ENCODE data around the gene CDKAL1.
"Not testable (repeated sequence)": the region's sequence is repeated elsewhere in the genome, so short reads cannot be mapped to it uniquely, and the experiment has no call there.

The CDKAL1 gene

DNA sequence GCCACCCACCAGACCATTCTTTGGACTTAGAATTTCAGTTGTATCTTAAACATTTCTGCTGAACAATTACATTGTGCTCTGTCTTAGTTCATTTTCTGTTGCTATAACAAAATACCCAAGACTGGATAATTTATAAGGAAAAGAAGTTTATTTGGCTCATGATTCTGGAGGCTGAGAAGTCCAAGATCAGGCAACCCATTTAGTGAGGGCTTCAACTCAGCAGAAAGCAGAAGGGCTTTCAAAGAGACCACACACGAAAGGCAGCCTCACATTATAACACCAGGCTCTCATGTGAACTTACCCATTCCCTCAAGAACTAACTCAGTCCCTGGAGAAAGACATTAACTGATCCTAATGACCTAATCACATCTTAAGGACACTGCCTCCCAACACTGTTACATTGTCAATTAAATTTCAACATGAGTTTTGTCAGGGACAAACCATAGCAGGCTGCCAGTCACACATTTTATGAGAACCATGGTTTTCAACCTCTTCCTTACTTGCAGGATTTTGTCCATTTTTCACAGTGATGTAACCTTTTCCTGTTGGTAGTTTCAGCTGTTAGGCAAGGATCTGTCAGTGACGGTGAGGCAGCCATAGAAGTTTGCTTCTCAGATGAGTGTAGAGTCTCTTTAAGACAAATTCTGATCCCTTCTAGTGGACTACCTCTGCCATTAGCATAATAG is 659.7 kb downstream of the CDKAL1 start:
- no peak for DNase-seq

DNA sequence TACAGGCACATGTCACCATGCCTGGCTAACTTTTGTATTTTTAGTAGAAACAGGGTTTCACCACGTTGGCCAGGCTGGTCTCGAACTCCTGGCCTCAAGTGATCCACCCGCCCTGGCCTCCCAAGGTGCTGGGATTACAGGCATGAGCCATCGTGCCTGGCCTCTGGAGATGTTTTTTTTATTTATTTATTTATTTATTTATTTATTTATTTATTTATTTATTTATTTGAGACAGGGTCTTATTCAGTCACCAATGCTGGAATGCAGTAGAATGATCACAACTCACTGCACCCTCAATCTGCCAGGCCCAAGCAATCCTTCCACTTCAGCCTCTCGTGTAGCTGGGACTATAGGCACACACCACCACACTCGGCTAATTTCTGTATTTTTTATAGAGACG is 661.0 kb downstream of the CDKAL1 start:
- DNase-seq, result not testable (repeated sequence)

DNA sequence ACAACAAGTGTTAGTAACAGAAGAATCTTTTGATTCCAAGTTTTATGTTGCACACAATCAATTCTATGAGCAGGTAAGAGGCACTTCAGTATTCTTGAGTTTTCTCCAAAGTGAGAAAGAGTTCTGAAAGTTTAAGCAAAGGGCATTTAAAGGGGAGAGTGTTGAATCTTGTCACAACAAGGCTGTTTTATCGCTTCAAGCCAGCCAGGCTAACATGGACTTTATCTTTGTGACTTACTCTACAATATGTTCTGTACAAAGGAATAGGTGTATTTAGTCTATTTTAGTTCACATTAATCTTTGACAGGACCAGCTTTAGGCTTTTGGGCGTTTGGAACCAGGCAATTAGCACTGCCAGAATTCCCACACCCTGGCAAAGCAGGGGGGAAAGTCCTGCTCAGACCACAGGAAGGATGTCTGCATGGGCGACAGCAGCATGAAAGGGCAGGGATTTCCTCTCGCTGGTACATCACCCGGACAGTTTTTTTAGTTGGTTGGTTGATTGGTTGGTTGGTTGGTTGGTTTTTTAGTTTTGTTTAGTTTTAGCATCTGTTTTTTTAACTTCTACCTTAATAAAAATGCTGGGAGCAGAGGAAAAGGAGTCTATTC is 663.9 kb downstream of the CDKAL1 start:
- no peak for DNase-seq

DNA sequence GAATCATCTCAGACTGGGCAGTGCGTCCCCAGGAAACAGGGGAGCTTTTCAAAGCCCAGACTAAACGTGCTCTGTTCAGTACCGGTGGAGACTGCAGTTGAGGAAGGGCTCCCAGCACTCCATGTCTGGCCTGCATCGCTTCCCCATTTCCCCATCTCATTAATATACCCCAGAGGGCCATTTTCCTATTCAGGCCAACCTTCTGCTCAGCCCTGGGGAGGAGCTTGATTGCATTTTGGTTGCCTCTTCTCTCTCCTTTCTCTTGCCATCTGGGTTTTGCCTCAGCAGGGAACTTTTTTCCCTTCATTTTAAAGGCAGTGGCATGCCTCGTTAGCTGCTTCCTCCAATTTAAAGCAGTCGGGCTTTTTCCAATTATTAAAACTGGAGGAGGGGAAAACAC is 665.0 kb downstream of the CDKAL1 start:
- DNase-seq, result no peak

DNA sequence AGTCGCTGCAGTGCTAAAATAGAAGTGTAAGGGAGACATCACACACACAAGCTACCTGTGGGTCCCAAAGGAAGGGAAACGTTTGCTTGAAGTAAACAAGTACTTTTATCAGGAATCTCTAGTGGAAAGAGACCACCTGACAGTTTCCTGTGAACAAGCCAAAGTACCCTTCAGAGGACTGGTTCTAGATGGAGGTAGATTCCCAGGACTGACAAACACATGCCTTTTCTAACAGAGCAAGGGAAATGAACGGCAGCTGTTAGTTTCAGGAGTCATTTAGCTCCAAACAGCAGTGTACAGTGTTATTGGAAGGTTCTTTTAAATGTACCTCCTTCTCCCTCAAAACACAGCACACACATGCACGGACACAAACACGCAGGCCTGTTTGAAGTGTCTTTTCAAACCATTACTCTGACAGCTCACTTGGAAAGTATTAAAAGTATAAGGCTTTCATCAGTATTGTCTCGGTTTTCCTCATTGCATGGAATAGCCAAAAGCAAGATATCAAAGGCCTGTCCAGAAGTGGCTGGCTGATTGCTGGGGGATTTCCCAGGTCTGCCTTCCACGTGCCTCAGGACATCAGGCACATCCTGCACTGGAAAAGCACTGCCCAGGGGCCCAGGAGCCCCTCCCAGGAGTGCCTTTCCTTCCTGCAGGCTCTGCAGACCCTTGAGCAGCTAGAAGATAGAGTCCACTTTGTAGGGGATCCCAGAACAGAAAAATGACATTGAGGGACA is 666.0 kb downstream of the CDKAL1 start:
- DNase-seq, result no peak

DNA sequence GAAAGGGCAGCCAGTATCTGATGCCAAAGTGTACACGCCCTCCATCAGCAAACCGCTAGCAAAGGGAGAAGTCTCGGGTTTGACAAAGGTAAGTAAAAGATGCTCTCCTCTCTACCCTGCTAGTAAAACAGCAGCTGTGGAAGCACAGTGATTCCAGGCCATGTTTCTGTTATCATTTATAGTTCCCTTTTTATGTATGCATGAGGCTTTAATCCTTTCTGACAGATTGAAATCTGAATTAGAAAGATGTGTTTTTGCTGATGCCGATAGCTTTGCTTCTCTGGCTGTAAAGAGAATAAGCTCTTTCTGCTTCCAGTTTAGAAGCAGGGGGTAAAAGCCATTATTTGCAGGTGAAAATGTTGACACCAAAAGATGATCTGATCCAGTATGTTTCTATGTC is 666.9 kb downstream of the CDKAL1 start:
- DNase-seq, result no peak

DNA sequence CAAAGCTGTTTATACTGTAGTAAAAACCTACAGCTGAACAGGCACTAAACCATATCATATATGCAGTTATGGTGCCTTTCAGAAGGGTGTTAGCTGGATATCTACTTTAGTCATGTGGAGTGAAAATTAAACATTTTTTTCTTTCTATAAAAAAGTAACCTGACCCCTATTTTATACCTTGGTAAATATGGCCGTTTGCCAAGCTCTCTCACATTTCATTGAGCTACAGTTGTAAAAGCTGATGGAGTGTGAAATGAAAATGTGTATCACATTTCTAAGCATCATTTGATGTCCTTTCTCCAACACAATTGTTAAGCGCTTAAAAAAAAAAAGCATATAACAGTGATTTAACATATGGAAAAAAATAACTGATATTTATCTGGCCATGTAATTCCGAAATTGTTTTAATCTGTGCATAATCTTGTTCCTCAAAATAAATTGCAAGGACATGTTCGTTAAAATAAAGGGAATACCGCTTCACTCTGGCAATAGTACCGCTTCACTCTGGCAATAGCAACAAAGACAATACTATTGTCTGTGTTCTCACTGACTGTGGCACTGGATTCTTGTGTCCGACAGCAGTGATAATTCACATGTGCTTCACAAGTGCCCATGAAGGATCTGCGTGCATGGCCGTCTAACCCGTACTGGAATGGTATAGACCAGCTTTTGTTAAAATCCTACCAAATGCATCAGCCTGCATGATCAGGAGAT is 667.5 kb downstream of the CDKAL1 start:
- DNase-seq, result no peak

DNA sequence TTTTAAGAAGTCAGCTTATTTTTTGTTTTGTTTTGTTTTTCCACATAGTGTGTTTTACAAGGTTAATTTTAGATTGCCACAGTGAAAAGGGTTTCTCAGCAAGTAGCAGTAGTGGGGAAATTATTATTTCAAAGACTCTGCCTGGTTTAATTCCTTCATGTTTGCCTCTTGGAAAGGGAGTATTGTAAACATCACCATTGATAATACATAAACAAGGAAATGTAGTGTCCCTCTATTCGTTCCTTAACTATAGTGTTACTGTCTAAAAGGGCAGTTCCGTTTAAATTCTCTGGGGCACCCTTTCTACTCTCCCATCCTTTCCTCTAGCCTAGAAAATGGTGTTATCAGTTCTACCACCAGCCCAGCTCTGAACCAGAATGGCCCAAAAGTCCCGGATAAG is 668.3 kb downstream of the CDKAL1 start:
- DNase-seq, result no peak

DNA sequence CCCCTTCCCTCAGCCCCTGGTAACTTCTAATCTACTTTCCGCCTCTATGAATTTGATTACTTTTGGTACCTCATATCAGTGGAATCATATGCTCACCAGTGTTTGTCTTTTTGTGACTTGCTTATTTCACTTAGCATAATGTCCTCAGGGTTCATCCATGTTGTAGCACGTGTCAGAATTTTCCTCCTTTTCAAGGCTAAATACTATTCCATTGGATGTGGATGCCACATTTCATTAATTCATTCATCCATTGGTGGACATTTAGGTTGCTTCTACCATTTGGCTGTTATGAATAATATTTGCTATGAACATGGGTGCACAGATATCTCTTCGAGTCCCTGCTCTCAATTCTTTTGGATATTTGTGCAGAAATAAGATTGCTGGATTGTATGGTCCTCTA is 670.7 kb downstream of the CDKAL1 start:
- no peak for DNase-seq

DNA sequence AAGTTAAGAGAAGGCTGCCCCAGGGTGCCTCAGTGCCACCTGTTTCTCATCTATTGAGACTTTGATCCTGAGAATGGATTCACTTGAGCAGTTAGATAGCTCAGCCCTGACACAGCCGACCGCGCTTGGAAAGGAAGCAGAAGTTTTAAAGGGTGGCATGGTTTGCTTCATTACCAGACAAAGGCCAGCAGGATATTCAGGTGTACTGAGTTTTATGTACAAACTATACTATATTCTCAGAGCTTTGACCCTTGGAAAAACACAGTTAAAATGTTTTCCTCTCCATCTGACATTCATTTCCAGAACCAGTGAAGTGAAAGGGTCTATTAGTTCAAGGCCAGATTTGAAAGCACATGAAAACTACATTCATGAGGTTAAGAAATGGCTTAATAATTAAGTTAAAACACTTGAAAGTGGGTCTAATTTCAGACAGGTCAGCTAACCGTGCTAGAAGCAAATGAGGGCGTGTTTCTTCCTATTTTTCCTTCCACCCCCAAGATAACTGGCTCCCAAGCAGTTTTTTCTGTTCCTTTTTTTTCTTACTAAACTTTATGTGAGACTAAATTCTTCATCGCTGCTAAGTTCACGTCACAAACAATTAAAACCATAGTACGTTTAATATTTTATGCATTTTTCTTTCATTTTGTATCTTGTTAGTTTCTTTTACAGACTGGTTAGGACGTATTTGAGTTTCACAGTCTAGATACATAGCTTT is 674.0 kb downstream of the CDKAL1 start:
- no peak for DNase-seq

DNA sequence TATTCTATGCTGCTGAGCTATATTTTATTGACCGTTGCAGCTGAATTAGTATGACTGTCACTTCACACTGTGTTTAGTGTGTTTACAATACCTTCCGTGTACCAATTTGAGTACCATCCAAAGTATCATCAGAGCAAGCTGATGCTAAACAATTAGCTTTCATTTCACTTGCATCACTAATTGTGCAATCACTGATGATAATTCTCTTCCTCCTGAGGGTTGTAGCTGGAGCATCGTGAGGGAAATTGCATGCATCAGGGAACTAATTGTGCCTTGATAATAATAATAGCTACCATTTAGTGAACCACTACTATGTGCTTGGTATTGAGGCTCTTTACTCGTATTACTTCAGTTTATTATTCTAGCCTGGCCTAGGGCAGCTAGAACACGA is 674.5 kb downstream of the CDKAL1 start:
- no peak for DNase-seq

DNA sequence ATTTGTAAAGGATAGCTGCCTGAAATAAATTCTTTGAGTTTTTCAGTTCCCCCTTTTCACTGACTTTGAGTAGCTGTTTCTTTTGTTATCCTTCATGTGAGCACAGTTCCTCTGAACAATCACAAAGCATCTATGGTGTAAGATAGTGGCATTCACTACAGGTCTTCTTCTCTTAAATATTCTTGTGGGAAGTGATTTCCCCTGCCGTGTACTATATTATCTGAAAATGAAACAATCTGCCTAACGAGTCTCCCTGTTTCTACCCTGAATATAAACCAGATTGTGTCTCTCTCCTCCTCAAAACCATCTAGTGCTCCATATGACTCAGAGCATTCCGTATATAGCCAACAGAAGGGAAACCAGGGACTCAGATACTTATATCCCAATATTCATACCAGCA is 679.2 kb downstream of the CDKAL1 start:
- DNase-seq, result no peak

DNA sequence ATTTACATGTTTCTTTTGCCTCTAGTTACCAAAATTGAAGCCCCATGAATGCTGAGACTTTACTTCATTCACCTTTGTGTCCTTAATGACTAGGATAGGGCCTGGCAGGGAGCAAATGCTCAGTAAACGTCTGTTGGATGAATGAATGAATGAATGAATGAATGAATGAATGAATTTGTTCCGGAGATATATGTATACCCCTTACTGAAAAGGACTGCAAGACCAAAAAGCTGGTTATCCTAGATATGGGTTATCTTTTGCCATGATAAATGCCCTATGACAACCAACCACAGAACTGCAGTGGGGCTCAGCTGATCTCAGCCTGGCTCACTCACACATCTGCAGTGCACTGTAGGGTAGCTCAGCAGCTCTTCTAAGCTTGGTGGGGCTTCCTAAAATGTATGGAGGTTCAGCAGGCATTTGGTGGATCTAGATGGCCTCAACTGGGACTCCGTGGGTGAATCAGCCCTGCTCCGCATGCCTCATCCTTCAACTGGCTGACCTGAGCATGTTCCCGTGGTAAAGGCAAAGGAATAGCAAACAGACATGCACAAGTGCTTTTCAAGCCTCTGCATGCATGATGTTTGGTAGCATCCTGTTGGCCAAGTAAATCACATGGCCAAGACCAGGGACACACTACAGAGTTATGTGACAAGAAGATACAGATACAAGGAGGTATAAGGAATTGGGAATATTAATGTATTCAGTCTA is 680.6 kb downstream of the CDKAL1 start:
- no peak for DNase-seq

DNA sequence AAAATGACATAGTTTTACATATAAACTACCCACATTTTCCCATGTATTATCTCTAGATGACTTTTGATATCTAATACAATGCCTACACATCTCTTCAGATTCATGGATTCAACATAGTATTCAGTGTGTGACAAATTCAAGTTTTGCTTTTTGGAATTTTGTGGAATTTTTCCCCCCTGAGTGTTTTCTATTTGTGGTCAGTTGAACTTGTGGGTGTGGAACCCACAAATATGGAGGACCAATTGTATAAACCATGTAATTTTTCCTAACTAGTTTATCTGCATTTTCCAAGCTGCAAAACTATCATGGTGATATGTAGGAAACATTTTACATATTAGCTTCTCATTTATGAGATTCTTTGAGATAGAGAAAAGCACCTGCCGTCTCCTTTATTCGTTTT is 685.0 kb downstream of the CDKAL1 start:
- no peak for DNase-seq

DNA sequence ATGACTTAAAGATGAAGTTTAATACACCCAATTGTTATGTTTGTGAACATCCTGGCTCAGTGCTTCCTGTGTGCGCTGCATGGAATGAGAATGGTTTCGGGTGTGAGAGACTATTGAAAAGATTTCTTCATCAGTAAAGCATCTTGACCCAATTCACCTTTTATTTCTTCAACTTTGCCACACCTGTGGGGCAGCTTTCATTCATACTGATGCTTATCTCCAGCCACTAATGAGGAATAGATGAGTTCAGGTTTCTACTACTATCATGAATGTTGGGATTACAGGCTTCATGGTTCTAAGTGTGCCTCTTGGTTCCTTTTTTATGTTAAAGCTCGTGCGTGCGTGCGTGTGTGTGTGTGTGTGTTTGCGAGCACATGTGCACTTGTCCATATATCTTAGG is 685.6 kb downstream of the CDKAL1 start:
- no peak for DNase-seq

DNA sequence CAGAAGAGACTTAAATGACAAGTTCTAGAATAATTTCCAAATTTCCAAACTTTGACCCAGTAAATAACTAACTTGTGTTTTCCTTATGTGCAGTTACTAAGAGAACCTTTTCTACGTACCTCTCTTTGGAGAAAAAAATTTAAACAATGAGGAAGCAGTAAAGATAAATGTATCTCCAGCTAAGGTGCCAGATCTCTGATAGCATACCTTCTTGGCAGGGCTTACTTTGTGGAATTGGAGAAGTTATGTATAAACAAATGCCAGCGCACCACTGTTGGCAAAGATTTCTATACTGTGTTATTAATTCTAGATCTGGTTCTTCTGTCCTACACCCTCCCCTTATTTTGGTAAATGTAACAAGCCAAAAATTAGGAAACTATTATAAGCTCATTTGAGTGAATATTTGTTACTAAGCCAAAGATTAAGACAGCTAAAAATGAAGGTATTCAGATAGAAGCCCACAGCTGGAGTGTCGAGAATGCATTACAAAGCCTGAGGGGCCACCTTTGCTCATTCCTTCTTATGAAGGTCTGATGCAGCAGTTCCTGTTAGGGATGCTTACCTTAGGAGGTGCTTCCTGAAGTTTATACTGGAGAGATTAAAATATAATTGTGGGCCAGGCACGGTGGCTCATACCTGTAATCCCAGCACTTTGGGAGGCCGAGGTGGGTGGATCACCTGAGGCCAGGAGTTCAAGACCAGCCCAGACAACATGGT is 686.2 kb downstream of the CDKAL1 start:
- no peak for DNase-seq

DNA sequence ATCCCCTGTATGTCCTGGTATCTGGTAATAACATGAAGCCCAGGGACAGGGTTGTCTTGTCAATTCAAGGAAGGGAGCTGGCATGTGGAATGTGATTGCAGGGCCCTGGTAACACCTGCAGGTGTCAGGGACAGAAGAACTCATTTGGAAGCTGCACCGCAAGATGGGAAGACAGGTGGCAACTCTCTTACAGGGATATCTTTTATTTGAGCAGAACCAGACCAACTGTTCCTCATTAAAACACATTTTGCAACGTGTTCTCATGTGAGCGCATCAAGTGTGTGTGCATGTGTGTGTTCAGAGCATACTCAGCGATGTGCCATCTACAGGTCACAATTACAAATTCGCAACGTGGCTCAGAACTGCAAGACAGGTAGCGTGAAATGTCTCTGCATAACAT is 688.4 kb downstream of the CDKAL1 start:
- DNase-seq, result no peak

DNA sequence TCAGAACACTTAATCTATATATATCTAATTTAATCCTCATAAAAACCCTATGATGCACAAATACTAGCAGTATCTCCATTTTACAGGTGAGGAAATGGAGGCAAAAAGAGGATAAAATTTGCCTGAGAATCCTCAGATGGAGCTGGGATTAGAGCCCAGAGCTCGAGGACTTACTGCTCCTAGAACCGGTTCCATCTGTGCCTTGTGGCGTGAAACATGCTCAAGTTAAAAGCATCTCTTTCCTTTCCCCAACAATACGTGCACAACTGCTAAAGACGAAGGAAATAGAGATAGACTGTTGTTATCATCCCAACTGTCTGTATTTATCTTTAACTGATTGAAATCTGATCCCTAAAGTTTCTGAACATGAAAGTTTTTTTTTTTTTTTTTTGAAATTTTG is 691.7 kb downstream of the CDKAL1 start:
- no peak for DNase-seq

DNA sequence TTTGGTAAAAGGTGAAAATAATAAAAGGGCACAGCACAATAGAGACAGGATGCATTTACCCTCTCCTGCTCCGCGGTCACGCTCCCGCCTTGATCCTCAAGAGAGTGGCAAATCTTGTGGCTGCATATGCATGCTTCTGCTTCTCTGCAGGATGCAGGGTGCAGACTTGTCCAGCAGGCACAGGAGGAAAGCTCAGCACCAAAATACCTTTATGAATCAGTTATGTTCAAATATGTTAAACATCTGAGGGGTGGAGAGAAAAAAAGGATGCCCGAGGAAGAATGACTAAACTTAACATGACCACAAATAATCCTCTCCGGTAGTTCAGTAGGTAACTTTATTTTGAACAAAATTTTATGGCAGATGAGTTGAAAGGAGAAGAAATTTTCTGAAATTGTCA is 693.2 kb downstream of the CDKAL1 start:
- DNase-seq, result no peak

DNA sequence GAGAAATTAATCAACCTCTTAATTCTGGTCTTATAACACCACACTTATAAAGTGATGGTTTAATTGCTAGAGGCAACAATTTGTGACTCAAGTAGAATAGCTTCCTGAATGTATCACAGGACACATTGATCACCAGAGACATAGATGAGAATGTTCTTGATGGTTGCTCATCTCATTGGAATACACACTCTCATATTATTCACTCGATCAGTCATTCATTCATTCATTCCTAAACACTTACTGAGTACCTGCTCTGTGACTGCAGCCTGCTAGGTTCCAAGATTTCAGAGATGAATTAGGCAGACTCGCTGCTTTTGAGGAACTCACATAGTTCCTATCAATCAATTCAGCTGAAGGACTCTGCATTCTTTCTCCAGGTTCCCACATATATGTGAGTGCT is 694.2 kb downstream of the CDKAL1 start:
- no peak for DNase-seq
